Measurements from ENCODE around the gene SYT11. TPM values are rescaled to one million over a fixed set of nuclear protein-coding genes. Genes with fewer than 3 reads are reported as not detected.
A peak's percentile ranks its signal among the peaks of the same experiment; 100 is the strongest.

The SYT11 gene
- total RNA-seq, 2 experiments from 2014 or later = 30.7 to 31.6 TPM

DNA sequence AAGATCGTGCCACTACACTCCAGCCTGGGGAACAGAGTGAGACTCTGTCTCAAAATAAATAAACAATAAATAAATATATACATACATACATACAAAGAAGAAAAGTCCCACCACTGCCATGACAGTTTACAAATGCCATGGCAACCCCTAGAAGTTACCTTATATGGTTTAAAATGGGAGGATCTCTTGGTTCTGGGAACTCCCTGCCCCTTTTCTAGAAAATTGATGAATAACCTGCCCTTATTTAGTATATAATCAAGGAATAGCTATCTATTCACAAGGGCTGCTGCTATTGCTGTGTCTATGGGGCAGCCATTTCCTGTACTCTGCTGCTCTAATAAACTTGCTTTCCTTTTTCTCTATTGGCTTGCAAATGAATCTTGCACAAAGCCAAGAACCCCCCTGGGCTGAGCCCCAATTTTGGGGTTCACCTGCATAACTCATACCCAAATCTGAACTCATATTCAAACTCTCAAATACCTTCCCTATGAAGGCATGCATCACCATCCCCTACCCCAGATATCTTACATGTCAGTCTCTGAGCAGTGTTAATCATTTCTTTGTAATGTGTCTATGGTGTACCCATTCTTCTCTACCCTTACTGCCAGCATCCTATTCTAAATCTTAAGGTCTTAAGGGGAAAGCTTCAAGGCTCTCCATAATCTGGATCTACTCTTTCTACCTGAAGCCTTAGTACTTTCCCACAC, 11.4 kb upstream of the SYT11 start:
- Mint-ChIP-seq H3K4me1 (peaks cover 59% of the 10 kb centered on the region), H3K27me3 (no peaks in the 10 kb centered on the region), H3K4me3 (peak overlapping the region; percentile 28)

DNA sequence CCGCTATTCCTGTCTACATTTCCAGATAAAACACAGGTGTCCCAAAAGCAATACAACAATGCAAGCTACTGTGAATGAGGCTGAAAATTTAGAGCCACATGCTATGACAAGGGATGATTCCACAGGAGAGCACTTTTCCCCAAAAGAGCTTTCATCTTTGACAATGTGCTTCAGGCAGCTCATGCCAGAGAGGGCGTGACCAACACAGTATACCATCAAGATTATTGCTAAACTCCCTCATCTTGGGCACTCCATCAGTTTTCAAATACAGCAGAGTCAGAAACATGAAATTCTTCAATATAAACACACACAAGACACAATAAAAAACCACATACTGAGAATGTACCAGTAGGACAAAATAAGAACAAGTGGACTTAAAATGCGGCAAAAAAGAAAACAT, 9.0 kb upstream of the SYT11 start:
- ChIA-PET POLR2A (interaction anchor here (4.8 kb wide), 1 partner anchor 10 kb away, joined by 30 read pairs; the partner anchor contains the start of gene SYT11), CTCF (interaction anchor here (0.6 kb wide), 1 partner anchor 68 kb away, joined by 3 read pairs; no protein-coding TSS in a partner anchor)
- no peak for DNase-seq
- H3K9me3 Mint-ChIP-seq = no peaks in the 10 kb centered on the region
- no peak overlapping the region for H3K4me3 Mint-ChIP-seq
- H3K4me1 Mint-ChIP-seq = peaks cover 60% of the 10 kb centered on the region
- peaks cover 77% of the 10 kb centered on the region for H3K36me3 Mint-ChIP-seq (ENCODE audit: low read depth)
- peak overlapping the region; percentile 4 for H3K27ac Mint-ChIP-seq
- H3K27me3 Mint-ChIP-seq = no peaks in the 10 kb centered on the region

More for the DNA sequence above, 11.4 kb upstream of the SYT11 start:
- H3K36me3 Mint-ChIP-seq (ENCODE audit: low read depth) = peaks cover 85% of the 10 kb centered on the region
- ChIA-PET CTCF (interaction anchor here (1.0 to 1.1 kb wide), 2 partner anchors 9 to 12 kb away, joined by 4 to 5 read pairs; partner anchors contain the start of gene GON4L), POLR2A (interaction anchor here (1.5 to 4.8 kb wide), 3 partner anchors 9 to 13 kb away, joined by 5 to 30 read pairs (median 20); partner anchors contain the start of genes GON4L and SYT11)
- peak overlapping the region; percentile 64 for H3K27ac Mint-ChIP-seq
- no peaks in the 10 kb centered on the region for H3K9me3 Mint-ChIP-seq
- DNase-seq = peak; percentile 21

DNA sequence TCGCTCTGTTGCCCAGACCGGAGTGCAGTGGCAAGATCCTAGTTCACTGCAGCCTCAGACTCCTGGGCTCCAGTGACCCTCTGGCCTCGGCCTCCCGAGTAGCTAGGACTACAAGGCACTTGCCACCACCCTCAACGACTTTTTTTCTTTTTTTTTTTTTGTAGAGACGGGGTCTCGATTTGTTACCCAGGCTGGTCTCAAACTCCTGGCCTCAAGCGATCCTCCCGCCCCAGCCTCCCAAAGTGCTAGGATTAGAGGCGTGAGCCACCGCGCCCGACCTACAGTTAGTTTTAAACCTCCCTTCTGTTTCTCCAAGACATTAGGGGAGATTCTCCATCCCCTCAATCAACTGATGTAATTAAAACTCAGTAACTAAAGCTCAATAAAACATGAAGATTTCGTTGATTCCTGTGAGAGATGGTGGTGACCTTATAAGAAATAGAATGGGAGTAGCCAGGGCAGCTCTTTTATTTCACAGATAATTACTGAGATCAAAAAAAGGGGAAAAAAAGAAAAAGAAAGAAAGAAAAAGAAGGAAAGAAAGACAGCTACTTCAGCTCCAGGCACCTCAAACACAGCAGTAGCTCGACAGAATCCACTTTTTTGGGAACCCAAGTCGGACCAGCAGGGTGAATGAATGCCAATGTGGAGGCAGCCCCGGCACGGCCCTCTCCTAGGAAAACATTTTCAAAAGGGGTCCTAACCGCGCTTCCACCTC, 3.0 kb upstream of the SYT11 start:
- peaks cover 75% of the 10 kb centered on the region for H3K4me1 Mint-ChIP-seq
- CTCF ChIA-PET = interaction anchor here (1.2 kb wide), 2 partner anchors 9 to 37 kb away, joined by 4 read pairs; no protein-coding TSS in a partner anchor
- peak overlapping the region; percentile 99 for H3K4me3 Mint-ChIP-seq
- POLR2A ChIA-PET = interaction anchor here (0.8 to 1.8 kb wide), 6 partner anchors 8 to 1229 kb away, joined by 3 to 20 read pairs (median 4); partner anchors contain the start of gene KHDC4
- no peaks in the 10 kb centered on the region for H3K9me3 Mint-ChIP-seq
- DNase-seq = no peak
- peaks cover 36% of the 10 kb centered on the region for H3K36me3 Mint-ChIP-seq (ENCODE audit: low read depth)
- H3K27me3 Mint-ChIP-seq = no peaks in the 10 kb centered on the region
- H3K27ac Mint-ChIP-seq = peak overlapping the region; percentile 96

DNA sequence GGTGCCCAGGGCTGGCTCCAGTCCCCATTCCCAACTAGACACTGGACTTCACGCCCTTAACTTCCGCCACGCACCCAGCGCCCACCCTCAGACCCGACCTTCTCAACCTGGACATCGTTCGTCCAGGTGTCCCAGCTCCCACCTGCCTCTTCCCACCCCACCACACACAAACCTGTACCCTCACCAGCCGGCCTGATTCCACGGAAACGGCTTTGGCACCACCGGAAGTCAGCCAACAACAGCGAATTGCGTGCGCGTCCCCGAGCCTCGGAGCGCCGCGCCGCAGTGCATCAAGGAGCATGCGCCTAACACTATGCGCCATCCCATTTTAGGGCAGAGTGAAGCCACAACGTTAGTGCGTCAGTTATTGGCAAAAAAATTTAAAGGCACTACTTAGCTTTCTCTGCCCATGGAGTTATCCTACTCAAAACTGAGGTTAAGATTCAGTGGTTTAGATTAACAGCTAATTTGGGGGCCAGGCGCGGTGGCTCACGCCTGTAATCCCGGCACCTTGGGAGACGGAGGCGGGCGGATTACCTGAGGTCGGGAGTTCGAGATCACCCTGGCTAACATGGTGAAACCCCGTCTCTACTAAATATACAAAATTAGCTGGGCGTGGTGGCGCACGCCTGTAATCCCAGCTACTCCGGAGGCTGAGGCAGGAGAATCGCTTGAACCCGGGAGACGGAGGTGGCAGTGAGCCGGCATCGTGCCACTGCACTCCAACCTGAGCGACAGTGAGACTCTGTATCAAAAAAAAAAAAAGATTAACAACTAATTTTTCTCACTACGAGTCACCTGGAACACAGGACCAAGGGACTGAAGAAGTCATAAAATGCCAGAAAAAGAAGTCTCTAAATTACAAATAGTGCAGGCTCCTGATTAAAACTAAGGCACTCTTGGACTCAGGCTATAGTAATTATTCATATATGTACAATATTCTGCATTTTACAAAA, 2.1 kb upstream of the SYT11 start, which contains the start of gene GON4L:
TSS of gene GON4L (minus strand) at position 240 of the 956 bp plus-strand sequence. CDS start 3,434 bp downstream, outside the sequence.
- ChIA-PET CTCF (interaction anchor here (0.6 to 1.2 kb wide), 3 partner anchors 9 to 151 kb away, joined by 4 read pairs; no protein-coding TSS in a partner anchor), POLR2A (interaction anchor here (0.8 to 1.8 kb wide), 7 partner anchors 9 to 1230 kb away, joined by 3 to 20 read pairs (median 5); partner anchors contain the start of genes KHDC4 and SLC25A44)
- Mint-ChIP-seq H3K9me3 (no peaks in the 10 kb centered on the region), H3K4me1 (peaks cover 75% of the 10 kb centered on the region), H3K4me3 (peak within 1 kb of the TSS; percentile 99), H3K27me3 (no peaks in the 10 kb centered on the region), H3K27ac (peak within 1 kb of the TSS; percentile 96), H3K36me3 (ENCODE audit: low read depth) (peaks cover 32% of the 10 kb centered on the region)
- peak; percentile 92 for DNase-seq

DNA sequence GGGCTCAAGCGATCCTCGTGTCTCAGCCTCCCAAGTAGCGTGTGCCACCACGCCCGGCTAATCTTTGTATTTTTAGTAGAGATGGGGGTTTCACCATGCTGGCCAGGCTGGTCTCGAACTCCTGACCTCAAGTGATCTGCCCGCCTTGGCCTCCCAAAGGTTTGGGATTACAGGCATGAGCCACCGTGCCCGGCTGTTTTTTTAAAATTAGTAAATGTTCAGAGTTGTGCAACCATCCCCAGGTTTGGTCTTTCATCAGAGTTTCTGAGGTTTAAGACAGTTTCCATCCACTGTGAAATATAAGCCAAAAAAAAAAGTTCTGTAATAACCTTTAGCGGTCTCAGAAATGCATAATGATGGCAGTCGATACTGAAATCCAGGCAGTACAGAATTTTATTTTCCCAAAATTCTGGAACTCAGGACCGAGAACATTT, 550 bp upstream of the SYT11 start:
- Mint-ChIP-seq H3K4me1 (peaks cover 65% of the 10 kb centered on the region), H3K27ac (peak overlapping the region; percentile 96), H3K4me3 (peak overlapping the region; percentile 85), H3K27me3 (no peaks in the 10 kb centered on the region), H3K36me3 (ENCODE audit: low read depth) (peaks cover 17% of the 10 kb centered on the region), H3K9me3 (no peaks in the 10 kb centered on the region)
- ChIA-PET POLR2A (interaction anchor here (0.8 to 3.6 kb wide), 13 partner anchors 9 to 424 kb away, joined by 3 to 30 read pairs (median 5); partner anchors contain the start of genes ASH1L, KHDC4 and SMG5), CTCF (interaction anchor here (0.8 to 0.9 kb wide), 2 partner anchors 76 to 78 kb away, joined by 3 read pairs; partner anchors contain the start of gene KHDC4)
- DNase-seq = peak; percentile 30

DNA sequence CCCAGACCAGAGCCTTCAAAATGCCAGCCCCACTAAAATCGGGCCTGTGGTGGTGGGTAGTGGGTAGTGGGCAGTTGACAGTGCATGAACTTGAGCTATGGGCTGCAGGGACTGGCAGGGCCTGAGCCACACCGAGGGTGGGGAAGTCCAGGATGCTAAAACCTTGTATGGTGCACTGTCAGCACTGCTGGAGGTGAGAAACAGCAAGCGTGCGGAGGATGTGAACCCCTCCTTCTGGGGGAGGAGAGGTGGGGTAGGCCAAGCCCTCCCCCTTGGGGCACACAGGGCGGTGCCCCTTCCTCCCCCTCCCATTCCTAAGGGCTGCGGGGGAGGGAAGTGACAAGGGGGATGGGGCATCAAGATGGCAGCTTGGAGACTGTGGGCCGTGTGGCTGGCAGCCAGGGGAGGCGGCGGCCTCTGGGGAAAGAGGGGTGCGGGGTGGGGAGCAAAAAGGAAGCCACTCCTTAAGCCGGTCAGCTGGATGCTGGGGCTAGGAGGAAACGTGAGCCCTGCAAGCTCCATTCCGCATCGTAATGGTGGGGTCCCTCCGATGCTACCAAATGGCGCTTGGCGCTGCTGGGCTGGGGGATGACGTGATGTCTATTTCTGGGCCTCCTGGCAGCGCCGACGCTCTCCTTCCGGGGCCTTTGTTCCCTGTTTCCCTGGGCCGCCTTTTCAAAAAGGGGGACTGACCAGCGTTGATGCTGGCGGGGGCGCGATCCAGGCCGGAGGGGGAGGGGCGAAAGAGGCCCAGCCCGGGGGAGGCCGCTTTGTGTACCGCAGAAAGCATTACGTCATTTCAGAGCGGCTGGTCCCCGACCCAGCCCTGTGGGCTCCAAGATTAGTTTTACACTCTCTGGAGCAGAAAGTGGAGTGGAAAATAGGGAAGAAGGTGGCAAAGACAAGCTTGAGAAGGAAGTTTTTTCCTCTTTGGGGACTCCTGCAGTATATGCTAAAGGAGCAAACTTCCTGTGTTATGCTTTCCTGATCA, 809 bp downstream of the SYT11 start:
- Mint-ChIP-seq H3K9me3 (no peaks in the 10 kb centered on the region), H3K27ac (peak overlapping the region; percentile 96), H3K36me3 (ENCODE audit: low read depth) (peaks cover 11% of the 10 kb centered on the region), H3K4me3 (peak overlapping the region; percentile 85), H3K4me1 (peaks cover 62% of the 10 kb centered on the region), H3K27me3 (no peaks in the 10 kb centered on the region)
- DNase-seq = peak; percentile 81
- ChIA-PET CTCF (interaction anchor here (0.8 to 0.9 kb wide), 4 partner anchors 9 to 116 kb away, joined by 3 to 5 read pairs (median 3); partner anchors contain the start of gene KHDC4), POLR2A (interaction anchor here (0.7 to 3.6 kb wide), 25 partner anchors 9 to 423 kb away, joined by 3 to 30 read pairs (median 4); partner anchors contain the start of genes ASH1L, KHDC4, RIT1 and SMG5)

DNA sequence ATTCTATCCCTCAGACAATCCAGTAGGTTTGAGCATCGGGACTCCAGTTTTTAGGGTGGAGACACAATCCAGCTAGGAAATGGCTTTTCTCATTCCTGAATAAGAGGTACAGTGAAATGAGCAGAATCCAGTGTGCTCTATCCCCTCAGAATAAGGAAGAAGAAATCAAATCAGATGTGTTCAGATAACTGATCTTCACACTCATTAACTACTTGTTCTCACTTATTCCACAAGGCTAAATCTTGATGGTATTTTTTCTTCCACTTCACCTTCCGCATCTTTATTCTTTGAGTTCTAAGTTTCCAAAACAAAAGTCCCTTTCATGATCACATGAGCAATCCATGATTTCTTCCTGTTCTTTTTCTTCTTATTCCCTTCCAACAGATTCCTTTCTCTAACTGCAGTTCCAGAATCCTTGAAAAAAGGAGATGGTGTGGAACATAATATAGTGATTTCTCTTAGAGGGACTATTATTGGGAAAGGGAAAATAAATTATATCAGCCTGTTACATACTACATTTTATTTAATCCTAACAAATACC, 1.7 kb downstream of the SYT11 start:
- ChIA-PET POLR2A (interaction anchor here (1.1 to 3.6 kb wide), 8 partner anchors 8 to 44 kb away, joined by 4 to 30 read pairs (median 5); no protein-coding TSS in a partner anchor), CTCF (interaction anchor here (0.8 kb wide), 1 partner anchor 10 kb away, joined by 3 read pairs; no protein-coding TSS in a partner anchor)
- no peaks in the 10 kb centered on the region for H3K9me3 Mint-ChIP-seq
- H3K4me3 Mint-ChIP-seq = peak overlapping the region; percentile 85
- peaks cover 8% of the 10 kb centered on the region for H3K36me3 Mint-ChIP-seq (ENCODE audit: low read depth)
- H3K27me3 Mint-ChIP-seq = no peaks in the 10 kb centered on the region
- DNase-seq = no peak
- peak overlapping the region; percentile 96 for H3K27ac Mint-ChIP-seq
- H3K4me1 Mint-ChIP-seq = peaks cover 54% of the 10 kb centered on the region

DNA sequence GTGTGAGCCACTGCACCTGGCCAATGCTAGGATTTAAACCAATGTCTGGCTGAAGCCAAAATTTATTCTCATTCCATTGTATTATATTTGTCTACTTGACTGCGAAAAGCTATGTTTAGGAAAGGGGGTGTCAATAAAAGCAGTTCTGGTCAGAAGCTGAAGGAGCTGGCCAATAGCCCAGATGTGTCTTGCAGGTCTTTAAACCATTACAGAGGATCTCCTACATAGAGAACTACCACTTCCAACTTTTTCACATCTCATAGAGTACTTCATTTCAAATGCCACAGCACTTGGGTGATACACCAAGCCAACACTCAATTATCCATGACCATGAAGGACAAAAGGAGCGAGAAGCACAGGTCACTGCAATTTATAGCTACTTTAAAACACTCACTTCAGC, 2.5 kb downstream of the SYT11 start:
- DNase-seq = no peak
- Mint-ChIP-seq H3K27me3 (no peaks in the 10 kb centered on the region), H3K4me3 (no peak overlapping the region), H3K4me1 (peaks cover 49% of the 10 kb centered on the region), H3K36me3 (ENCODE audit: low read depth) (peaks cover 7% of the 10 kb centered on the region), H3K9me3 (no peaks in the 10 kb centered on the region), H3K27ac (no peak overlapping the region)
- POLR2A ChIA-PET = interaction anchor here (1.1 to 3.6 kb wide), 3 partner anchors 12 to 72 kb away, joined by 7 to 30 read pairs (median 8); partner anchors contain the start of gene KHDC4
- CTCF ChIA-PET = no interaction called here

DNA sequence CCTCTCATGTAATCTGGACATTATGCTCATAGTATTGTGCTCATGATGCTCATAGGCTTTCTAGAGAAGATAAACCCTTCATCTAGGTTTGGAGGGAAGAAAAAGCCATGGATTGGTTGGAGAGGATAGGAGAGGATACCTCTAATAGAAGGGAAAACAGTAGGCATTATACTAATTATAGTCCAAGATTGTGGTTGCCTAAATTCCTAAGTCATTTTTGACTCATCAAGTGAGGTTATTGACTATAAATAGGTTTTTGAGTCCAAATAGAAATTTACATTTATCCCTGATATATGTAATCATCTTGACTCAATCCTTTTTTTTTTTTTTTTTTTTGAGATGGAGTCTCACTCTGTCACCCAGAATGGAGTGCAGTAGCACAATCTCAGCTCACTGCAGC, 5.0 kb downstream of the SYT11 start:
- no peak for DNase-seq
- peaks cover 18% of the 10 kb centered on the region for H3K36me3 Mint-ChIP-seq (ENCODE audit: low read depth)
- no peaks in the 10 kb centered on the region for H3K9me3 Mint-ChIP-seq
- H3K4me1 Mint-ChIP-seq = peaks cover 27% of the 10 kb centered on the region
- H3K27ac Mint-ChIP-seq = no peak overlapping the region
- no peaks in the 10 kb centered on the region for H3K27me3 Mint-ChIP-seq
- H3K4me3 Mint-ChIP-seq = no peak overlapping the region
- ChIA-PET CTCF (no interaction called here), POLR2A (interaction anchor here (2.5 kb wide), 1 partner anchor 70 kb away, joined by 7 read pairs; the partner anchor contains the start of gene KHDC4)

DNA sequence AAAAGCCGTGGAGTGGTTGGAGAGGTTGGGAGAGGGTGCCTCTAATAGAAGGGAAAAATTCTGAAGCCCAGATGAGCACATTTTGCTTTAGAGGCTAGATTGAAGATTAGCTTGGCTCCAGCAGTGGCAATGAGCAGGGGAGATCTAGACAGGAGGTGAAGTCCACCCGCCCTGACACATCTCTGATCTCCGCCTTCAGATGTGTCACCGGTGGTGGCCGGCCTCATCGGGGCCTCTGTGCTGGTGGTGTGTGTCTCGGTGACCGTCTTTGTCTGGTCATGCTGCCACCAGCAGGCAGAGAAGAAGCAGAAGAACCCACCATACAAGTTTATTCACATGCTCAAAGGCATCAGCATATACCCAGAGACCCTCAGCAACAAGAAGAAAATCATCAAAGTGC, 8.4 kb downstream of the SYT11 start:
- DNase-seq = no peak
- Mint-ChIP-seq H3K27ac (no peak overlapping the region), H3K9me3 (no peaks in the 10 kb centered on the region), H3K27me3 (no peaks in the 10 kb centered on the region), H3K4me3 (no peak overlapping the region), H3K4me1 (peaks cover 3% of the 10 kb centered on the region), H3K36me3 (ENCODE audit: low read depth) (peaks cover 23% of the 10 kb centered on the region)
- CTCF ChIA-PET = no interaction called here
- POLR2A ChIA-PET = no interaction called here
